Measurements from ENCODE around the gene MIGA2. TPM values are rescaled to one million over a fixed set of nuclear protein-coding genes. Genes with fewer than 3 reads are reported as not detected.

The MIGA2 gene
- total RNA-seq, 2 experiments from 2014 or later: 27.7 to 37.7 TPM

DNA sequence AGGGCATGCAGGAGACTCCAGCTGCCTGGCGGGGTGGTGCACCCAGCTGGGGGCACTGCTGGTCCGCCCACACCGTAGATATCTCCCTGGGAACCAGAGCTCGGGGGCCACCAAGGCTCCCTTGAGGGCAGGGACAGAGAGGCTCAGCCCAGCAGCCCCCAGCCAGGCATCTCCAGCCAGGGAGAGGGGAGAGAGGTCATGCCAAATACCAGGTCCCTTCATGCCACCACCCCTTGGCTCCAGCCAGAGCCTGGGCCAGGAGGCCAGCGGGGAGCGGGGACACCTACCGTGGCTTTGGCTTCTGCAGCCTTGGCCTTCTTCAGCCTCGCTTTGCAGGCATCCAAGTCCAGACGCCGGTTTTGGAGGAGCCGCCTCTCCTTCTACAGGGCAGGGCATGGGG is 22.3 kb upstream of the MIGA2 start:
- ChIA-PET CTCF (ENCODE audit: unreplicated experiment) (no interaction called here), POLR2A (no interaction called here)
- intact Hi-C loops (cut with micrococcal nuclease; ENCODE audit: unreplicated experiment): no loop called here
- Histone ChIP-seq H2AFZ (ENCODE audit: low read length) (no peak overlapping the region), H4K20me1 (ENCODE audit: insufficient read depth, low read length) (no peaks in the 10 kb centered on the region), H3K79me2 (ENCODE audit: insufficient read depth, low read depth, low read length) (no peaks in the 10 kb centered on the region), H3K4me2 (ENCODE audit: low read length) (no peak overlapping the region), H3K9me2 (ENCODE audit: insufficient read depth, low read length) (no peaks in the 10 kb centered on the region), H3K36me3 (ENCODE audit: insufficient read depth, low read length) (peaks cover 18% of the 10 kb centered on the region; the same call in 1 of the 2 replicates), H3K27ac (ENCODE audit: low read depth, low read length, poor library complexity, severe bottlenecking) (no peak overlapping the region), H3K9me3 (ENCODE audit: low read length) (no peaks in the 10 kb centered on the region), H3K4me3 (ENCODE audit: low read depth, low read length, poor library complexity, severe bottlenecking) (no peak overlapping the region), H3K4me1 (ENCODE audit: insufficient read depth, low read length, poor library complexity, severe bottlenecking) (no peaks in the 10 kb centered on the region)
- DNase-seq (ENCODE audit: low spot score): no peak
- TF ChIP-seq, protein P1, sequence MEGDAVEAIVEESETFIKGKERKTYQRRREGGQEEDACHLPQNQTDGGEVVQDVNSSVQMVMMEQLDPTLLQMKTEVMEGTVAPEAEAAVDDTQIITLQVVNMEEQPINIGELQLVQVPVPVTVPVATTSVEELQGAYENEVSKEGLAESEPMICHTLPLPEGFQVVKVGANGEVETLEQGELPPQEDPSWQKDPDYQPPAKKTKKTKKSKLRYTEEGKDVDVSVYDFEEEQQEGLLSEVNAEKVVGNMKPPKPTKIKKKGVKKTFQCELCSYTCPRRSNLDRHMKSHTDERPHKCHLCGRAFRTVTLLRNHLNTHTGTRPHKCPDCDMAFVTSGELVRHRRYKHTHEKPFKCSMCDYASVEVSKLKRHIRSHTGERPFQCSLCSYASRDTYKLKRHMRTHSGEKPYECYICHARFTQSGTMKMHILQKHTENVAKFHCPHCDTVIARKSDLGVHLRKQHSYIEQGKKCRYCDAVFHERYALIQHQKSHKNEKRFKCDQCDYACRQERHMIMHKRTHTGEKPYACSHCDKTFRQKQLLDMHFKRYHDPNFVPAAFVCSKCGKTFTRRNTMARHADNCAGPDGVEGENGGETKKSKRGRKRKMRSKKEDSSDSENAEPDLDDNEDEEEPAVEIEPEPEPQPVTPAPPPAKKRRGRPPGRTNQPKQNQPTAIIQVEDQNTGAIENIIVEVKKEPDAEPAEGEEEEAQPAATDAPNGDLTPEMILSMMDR (conservative IDR thresholded peaks at IDR 0.05; ENCODE audit: low read length): no peak
- BruUV-seq (replicated peaks): no TSS peak

DNA sequence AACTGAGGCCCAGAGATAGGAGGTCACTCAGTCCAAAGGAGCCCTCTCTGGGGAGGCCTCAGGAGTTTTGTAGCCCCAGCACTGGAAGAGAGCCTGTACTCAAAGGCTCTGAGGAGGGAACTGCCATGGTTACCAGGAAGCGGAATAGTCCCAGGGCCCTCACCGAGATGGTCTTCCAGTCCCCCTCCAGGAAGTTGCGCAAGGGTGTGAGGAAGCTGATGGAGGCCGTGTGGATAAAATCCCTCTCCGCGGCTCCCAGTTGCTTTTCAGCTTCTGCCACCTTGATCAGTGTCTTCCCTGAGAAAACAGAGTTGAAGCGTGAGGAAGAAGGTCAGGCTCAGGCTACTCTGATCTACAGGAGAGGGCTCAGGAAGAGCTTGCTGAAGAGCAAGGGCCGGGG is 21.8 kb upstream of the MIGA2 start:
- Histone ChIP-seq H3K36me3 (ENCODE audit: insufficient read depth, low read length) (peaks cover 14% of the 10 kb centered on the region; the same call in 1 of the 2 replicates), H3K27ac (ENCODE audit: low read depth, low read length, poor library complexity, severe bottlenecking) (no peak overlapping the region), H3K4me1 (ENCODE audit: insufficient read depth, low read length, poor library complexity, severe bottlenecking) (no peaks in the 10 kb centered on the region), H4K20me1 (ENCODE audit: insufficient read depth, low read length) (no peaks in the 10 kb centered on the region), H2AFZ (ENCODE audit: low read length) (no peak overlapping the region), H3K79me2 (ENCODE audit: insufficient read depth, low read depth, low read length) (no peaks in the 10 kb centered on the region), H3K4me3 (ENCODE audit: low read depth, low read length, poor library complexity, severe bottlenecking) (no peak overlapping the region), H3K9me3 (ENCODE audit: low read length) (no peaks in the 10 kb centered on the region), H3K4me2 (ENCODE audit: low read length) (no peak overlapping the region), H3K9me2 (ENCODE audit: insufficient read depth, low read length) (no peaks in the 10 kb centered on the region)
- POLR2A ChIA-PET: interaction anchor here (1.2 kb wide), 1 partner anchor 14 kb away, joined by 3 read pairs; the partner anchor contains the start of gene SH3GLB2
- no peak for DNase-seq (ENCODE audit: low spot score)
- TF ChIP-seq EZH2phosphoT487 (IDR thresholded peaks at IDR 0.05; ENCODE audit: borderline replicate concordance, low read depth, low read length): no peak
- TF ChIP-seq, protein P1 (conservative IDR thresholded peaks at IDR 0.05; ENCODE audit: low read length): no peak
- CTCF ChIA-PET (ENCODE audit: unreplicated experiment): no interaction called here
- intact Hi-C loops (cut with micrococcal nuclease; ENCODE audit: unreplicated experiment): no loop called here
- BruUV-seq (replicated peaks): no TSS peak

DNA sequence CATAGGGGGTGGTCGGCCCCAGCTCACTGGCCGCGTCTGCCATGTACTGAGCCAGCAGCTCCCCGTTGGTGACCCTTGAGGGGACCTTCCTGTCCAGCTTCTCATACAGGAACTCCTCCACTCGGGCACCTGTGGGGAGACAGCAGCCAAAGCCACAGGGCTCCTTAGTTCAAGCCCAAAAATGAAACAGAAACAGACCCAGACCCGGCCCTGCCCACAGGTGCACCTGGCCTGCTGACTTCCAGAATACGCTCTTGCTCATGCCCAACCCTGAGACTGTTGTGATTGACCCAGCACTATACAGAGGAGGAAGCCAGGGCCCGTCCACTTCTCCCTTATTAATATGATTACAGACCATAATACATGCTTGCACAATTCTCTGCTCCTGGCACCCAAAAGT is 15.3 kb upstream of the MIGA2 start:
- Histone ChIP-seq H3K9me3 (ENCODE audit: low read length) (no peaks in the 10 kb centered on the region), H3K36me3 (ENCODE audit: insufficient read depth, low read length) (no peaks in the 10 kb centered on the region), H3K79me2 (ENCODE audit: insufficient read depth, low read depth, low read length) (no peaks in the 10 kb centered on the region), H2AFZ (ENCODE audit: low read length) (no peak overlapping the region), H3K4me2 (ENCODE audit: low read length) (peak overlapping the region; percentile 32; the same call in 1 of the 2 replicates), H3K4me3 (ENCODE audit: low read depth, low read length, poor library complexity, severe bottlenecking) (no peak overlapping the region), H3K9me2 (ENCODE audit: insufficient read depth, low read length) (no peaks in the 10 kb centered on the region), H4K20me1 (ENCODE audit: insufficient read depth, low read length) (no peaks in the 10 kb centered on the region), H3K4me1 (ENCODE audit: insufficient read depth, low read length, poor library complexity, severe bottlenecking) (peaks cover 11% of the 10 kb centered on the region), H3K27ac (ENCODE audit: low read depth, low read length, poor library complexity, severe bottlenecking) (no peak overlapping the region)
- intact Hi-C loops (cut with micrococcal nuclease; ENCODE audit: unreplicated experiment): no loop called here
- POLR2A ChIA-PET: no interaction called here
- TF ChIP-seq, protein P1 (conservative IDR thresholded peaks at IDR 0.05; ENCODE audit: low read length): no peak
- no peak for TF ChIP-seq EZH2phosphoT487 (IDR thresholded peaks at IDR 0.05; ENCODE audit: borderline replicate concordance, low read depth, low read length)
- peak; percentile 35 for DNase-seq (ENCODE audit: low spot score)
- no TSS peak for BruUV-seq (replicated peaks)
- CTCF ChIA-PET (ENCODE audit: unreplicated experiment): no interaction called here

Data from OCI-LY7 (cell line).